Nephron (organoid): ENCODE measurements around the gene FAM24B.

Source experiments
- H3K27ac Mint-ChIP-seq, 3 experiments: 2 replicates each; pipeline ENCODE4 v1.8.0; 2020; ENCODE audit warnings: mixed read lengths in 3 of 3, mild to moderate bottlenecking in 2 of 3, moderate library complexity in 1 of 3
- H3K27me3 Mint-ChIP-seq: 2 replicates; pipeline ENCODE4 v1.8.0; 2021; ENCODE audit warnings: low read depth, mild to moderate bottlenecking, moderate library complexity, mixed read lengths
- H3K36me3 Mint-ChIP-seq: 2 replicates; pipeline ENCODE4 v1.8.0; 2020; ENCODE audit warnings: low read depth, mixed read lengths
- H3K4me1 Mint-ChIP-seq: 2 replicates; pipeline ENCODE4 v1.8.0; 2020; ENCODE audit warnings: mixed read lengths
- H3K4me3 Mint-ChIP-seq, 3 experiments: 2 replicates each; pipeline ENCODE4 v1.8.0; 2020; ENCODE audit warnings: mild to moderate bottlenecking in 3 of 3, mixed read lengths in 3 of 3, moderate library complexity in 2 of 3
- H3K9me3 Mint-ChIP-seq: 2 replicates; pipeline ENCODE4 v1.8.0; 2020; ENCODE audit warnings: mixed read lengths
- CTCF ChIP-seq, 3 experiments: fragments of 200-600 bp; sonication (generic); IDR thresholded peaks; one replicate each; pipeline ENCODE4 v1.5.0; 2021; ENCODE audit warnings: antibody characterized with exemption in 3 of 3; ENCODE audit not compliant: unreplicated experiment in 3 of 3

FAM24B gene

GRCh38 chr10:122821808-122822207 lies 57.6 kb downstream of the FAM24B start:
- H3K27ac Mint-ChIP-seq = no peak overlapping the region
- no peaks in the 10 kb centered on the region for H3K4me1 Mint-ChIP-seq
- TF ChIP-seq CTCF (IDR thresholded peaks at IDR 0.05; ENCODE audit: unreplicated experiment in 3 of 3) = no peak
- H3K9me3 Mint-ChIP-seq = no peaks in the 10 kb centered on the region
- peaks cover 31% of the 10 kb centered on the region for H3K27me3 Mint-ChIP-seq
- no peak overlapping the region for H3K4me3 Mint-ChIP-seq
- no peaks in the 10 kb centered on the region for H3K36me3 Mint-ChIP-seq

- no peak for TF ChIP-seq CTCF (IDR thresholded peaks at IDR 0.05; ENCODE audit: unreplicated experiment in 3 of 3)
- peaks cover 6% of the 10 kb centered on the region for H3K27me3 Mint-ChIP-seq
- H3K27ac Mint-ChIP-seq = no peak overlapping the region
- H3K36me3 Mint-ChIP-seq = no peaks in the 10 kb centered on the region
- no peak overlapping the region for H3K4me3 Mint-ChIP-seq
- no peaks in the 10 kb centered on the region for H3K9me3 Mint-ChIP-seq
- no peaks in the 10 kb centered on the region for H3K4me1 Mint-ChIP-seq
Measured at GRCh38 chr10:122815458-122815857, 63.9 kb downstream of the FAM24B start.

GRCh38 chr10:122814493-122814892 lies 64.9 kb downstream of the FAM24B start:
- Mint-ChIP-seq H3K4me1 (no peaks in the 10 kb centered on the region), H3K27me3 (no peaks in the 10 kb centered on the region), H3K27ac (no peak overlapping the region), H3K36me3 (no peaks in the 10 kb centered on the region), H3K9me3 (no peaks in the 10 kb centered on the region), H3K4me3 (no peak overlapping the region)
- TF ChIP-seq CTCF (IDR thresholded peaks at IDR 0.05; ENCODE audit: unreplicated experiment in 3 of 3) = no peak

- TF ChIP-seq CTCF (IDR thresholded peaks at IDR 0.05; ENCODE audit: unreplicated experiment in 3 of 3) = no peak
- Mint-ChIP-seq H3K36me3 (no peaks in the 10 kb centered on the region), H3K27me3 (no peaks in the 10 kb centered on the region), H3K9me3 (no peaks in the 10 kb centered on the region), H3K4me3 (no peak overlapping the region), H3K27ac (no peak overlapping the region), H3K4me1 (no peaks in the 10 kb centered on the region)
Measured at GRCh38 chr10:122812751-122813150, 66.6 kb downstream of the FAM24B start.

DNA sequence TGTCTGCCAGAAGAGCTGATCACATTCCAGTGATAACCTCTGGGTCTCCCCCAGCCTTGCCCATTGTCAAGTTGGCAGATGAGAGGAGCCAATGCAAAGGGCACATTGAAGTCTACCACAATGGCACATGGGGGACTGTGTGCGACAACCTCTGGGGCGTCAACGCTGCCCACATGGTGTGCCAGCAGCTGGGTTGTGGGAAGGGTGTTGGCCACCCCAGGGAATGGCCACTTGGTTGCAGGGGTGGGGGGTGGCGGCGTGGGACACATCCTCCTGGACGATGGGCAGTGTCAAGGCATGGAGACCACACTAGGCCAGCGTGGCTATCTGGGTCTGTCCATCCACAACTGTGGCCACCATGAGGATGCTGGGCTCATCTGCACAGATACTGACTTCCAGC lies 77.1 kb downstream of the FAM24B start:
- Mint-ChIP-seq H3K4me3 (no peak overlapping the region), H3K36me3 (no peaks in the 10 kb centered on the region), H3K4me1 (no peaks in the 10 kb centered on the region), H3K9me3 (no peaks in the 10 kb centered on the region), H3K27ac (no peak overlapping the region), H3K27me3 (peaks cover 14% of the 10 kb centered on the region)
- no peak for TF ChIP-seq CTCF (IDR thresholded peaks at IDR 0.05; ENCODE audit: unreplicated experiment in 3 of 3)
